ENCODE measurements around the gene KCNC3. TPM values are rescaled to one million over a fixed set of nuclear protein-coding genes. Genes with fewer than 3 reads are reported as not detected.

KCNC3 gene
- total and polyA plus RNA-seq, 2 experiments from 2014 or later, result 1.3 to 3.4 TPM

DNA sequence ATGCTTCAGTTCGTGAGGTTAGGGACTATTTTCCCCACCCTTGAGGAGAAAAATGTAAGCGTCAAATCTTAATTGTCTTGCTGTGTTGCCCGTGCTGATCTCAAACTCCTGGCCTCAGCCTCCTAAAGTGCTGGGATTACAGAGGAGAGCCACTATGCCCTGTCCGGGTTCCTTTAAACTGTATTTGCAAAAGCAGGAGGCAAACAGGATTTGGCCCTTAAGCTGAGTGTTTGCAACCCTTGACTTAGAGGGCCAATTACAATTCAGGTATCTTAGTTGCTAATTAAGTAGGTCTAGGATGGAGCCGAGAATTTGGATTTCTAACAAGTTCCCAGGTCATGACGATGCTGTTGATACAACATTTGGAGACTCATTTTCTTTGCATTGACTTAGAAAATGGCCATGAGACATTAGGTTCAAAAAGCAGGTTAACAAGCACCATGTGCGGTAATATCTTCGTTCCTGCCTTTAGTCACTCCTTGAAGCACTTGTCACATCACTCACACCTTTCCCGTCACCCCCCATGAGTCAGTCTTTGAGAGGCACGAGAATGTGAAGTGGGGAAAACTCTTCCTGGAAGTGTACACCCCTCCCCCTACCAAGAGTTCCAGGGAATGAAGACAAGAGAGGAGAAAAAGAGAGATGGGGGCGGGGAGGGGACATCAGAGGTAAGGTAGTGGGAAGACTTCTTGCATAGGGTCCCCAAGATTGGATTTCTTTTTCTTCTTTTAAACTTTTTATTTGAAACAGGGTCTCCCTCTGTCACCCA is 33.7 kb upstream of the KCNC3 start:
- no peak overlapping the region for H3K27ac Mint-ChIP-seq
- peaks cover 85% of the 10 kb centered on the region for H3K9me3 Mint-ChIP-seq
- H3K4me1 Mint-ChIP-seq, result no peaks in the 10 kb centered on the region
- TF ChIP-seq POLR2AphosphoS5 (IDR thresholded peaks at IDR 0.05; ENCODE audit: low read depth), result no peak
- no peak for TF ChIP-seq STAT1 (IDR thresholded peaks at IDR 0.05; ENCODE audit: unreplicated experiment)
- TF ChIP-seq, protein P1, sequence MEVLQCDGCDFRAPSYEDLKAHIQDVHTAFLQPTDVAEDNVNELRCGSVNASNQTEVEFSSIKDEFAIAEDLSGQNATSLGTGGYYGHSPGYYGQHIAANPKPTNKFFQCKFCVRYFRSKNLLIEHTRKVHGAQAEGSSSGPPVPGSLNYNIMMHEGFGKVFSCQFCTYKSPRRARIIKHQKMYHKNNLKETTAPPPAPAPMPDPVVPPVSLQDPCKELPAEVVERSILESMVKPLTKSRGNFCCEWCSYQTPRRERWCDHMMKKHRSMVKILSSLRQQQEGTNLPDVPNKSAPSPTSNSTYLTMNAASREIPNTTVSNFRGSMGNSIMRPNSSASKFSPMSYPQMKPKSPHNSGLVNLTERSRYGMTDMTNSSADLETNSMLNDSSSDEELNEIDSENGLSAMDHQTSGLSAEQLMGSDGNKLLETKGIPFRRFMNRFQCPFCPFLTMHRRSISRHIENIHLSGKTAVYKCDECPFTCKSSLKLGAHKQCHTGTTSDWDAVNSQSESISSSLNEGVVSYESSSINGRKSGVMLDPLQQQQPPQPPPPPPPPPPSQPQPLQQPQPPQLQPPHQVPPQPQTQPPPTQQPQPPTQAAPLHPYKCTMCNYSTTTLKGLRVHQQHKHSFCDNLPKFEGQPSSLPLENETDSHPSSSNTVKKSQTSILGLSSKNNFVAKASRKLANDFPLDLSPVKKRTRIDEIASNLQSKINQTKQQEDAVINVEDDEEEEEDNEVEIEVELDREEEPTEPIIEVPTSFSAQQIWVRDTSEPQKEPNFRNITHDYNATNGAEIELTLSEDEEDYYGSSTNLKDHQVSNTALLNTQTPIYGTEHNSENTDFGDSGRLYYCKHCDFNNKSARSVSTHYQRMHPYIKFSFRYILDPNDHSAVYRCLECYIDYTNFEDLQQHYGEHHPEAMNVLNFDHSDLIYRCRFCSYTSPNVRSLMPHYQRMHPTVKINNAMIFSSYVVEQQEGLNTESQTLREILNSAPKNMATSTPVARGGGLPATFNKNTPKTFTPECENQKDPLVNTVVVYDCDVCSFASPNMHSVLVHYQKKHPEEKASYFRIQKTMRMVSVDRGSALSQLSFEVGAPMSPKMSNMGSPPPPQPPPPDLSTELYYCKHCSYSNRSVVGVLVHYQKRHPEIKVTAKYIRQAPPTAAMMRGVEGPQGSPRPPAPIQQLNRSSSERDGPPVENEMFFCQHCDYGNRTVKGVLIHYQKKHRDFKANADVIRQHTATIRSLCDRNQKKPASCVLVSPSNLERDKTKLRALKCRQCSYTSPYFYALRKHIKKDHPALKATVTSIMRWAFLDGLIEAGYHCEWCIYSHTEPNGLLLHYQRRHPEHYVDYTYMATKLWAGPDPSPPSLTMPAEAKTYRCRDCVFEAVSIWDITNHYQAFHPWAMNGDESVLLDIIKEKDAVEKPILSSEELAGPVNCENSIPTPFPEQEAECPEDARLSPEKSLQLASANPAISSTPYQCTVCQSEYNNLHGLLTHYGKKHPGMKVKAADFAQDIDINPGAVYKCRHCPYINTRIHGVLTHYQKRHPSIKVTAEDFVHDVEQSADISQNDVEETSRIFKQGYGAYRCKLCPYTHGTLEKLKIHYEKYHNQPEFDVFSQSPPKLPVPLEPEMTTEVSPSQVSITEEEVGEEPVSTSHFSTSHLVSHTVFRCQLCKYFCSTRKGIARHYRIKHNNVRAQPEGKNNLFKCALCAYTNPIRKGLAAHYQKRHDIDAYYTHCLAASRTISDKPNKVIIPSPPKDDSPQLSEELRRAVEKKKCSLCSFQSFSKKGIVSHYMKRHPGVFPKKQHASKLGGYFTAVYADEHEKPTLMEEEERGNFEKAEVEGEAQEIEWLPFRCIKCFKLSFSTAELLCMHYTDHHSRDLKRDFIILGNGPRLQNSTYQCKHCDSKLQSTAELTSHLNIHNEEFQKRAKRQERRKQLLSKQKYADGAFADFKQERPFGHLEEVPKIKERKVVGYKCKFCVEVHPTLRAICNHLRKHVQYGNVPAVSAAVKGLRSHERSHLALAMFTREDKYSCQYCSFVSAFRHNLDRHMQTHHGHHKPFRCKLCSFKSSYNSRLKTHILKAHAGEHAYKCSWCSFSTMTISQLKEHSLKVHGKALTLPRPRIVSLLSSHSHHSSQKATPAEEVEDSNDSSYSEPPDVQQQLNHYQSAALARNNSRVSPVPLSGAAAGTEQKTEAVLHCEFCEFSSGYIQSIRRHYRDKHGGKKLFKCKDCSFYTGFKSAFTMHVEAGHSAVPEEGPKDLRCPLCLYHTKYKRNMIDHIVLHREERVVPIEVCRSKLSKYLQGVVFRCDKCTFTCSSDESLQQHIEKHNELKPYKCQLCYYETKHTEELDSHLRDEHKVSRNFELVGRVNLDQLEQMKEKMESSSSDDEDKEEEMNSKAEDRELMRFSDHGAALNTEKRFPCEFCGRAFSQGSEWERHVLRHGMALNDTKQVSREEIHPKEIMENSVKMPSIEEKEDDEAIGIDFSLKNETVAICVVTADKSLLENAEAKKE (CRISPR knock-in tag; IDR thresholded peaks at IDR 0.05), result no peak
- TF ChIP-seq, protein P2, sequence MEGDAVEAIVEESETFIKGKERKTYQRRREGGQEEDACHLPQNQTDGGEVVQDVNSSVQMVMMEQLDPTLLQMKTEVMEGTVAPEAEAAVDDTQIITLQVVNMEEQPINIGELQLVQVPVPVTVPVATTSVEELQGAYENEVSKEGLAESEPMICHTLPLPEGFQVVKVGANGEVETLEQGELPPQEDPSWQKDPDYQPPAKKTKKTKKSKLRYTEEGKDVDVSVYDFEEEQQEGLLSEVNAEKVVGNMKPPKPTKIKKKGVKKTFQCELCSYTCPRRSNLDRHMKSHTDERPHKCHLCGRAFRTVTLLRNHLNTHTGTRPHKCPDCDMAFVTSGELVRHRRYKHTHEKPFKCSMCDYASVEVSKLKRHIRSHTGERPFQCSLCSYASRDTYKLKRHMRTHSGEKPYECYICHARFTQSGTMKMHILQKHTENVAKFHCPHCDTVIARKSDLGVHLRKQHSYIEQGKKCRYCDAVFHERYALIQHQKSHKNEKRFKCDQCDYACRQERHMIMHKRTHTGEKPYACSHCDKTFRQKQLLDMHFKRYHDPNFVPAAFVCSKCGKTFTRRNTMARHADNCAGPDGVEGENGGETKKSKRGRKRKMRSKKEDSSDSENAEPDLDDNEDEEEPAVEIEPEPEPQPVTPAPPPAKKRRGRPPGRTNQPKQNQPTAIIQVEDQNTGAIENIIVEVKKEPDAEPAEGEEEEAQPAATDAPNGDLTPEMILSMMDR (conservative IDR thresholded peaks at IDR 0.05; ENCODE audit: low read depth in 2 of 2), result no peak
- TF ChIP-seq EZH2 (IDR thresholded peaks at IDR 0.05; ENCODE audit: low read depth, unreplicated experiment), result no peak
- TF ChIP-seq, protein P3, sequence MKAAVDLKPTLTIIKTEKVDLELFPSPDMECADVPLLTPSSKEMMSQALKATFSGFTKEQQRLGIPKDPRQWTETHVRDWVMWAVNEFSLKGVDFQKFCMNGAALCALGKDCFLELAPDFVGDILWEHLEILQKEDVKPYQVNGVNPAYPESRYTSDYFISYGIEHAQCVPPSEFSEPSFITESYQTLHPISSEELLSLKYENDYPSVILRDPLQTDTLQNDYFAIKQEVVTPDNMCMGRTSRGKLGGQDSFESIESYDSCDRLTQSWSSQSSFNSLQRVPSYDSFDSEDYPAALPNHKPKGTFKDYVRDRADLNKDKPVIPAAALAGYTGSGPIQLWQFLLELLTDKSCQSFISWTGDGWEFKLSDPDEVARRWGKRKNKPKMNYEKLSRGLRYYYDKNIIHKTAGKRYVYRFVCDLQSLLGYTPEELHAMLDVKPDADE (IDR thresholded peaks at IDR 0.05), result no peak
- TF ChIP-seq EZH2phosphoT487 (IDR thresholded peaks at IDR 0.05; ENCODE audit: unreplicated experiment), result no peak
- TF ChIP-seq CREB1 (CRISPR knock-in tag; IDR thresholded peaks at IDR 0.05; ENCODE audit: low read depth), result no peak
- TF ChIP-seq JUNB (IDR thresholded peaks at IDR 0.05; ENCODE audit: unreplicated experiment), result no peak
- TF ChIP-seq ZNF331 (CRISPR knock-in tag; IDR thresholded peaks at IDR 0.05; ENCODE audit: low read depth), result no peak
- TF ChIP-seq, protein P4, sequence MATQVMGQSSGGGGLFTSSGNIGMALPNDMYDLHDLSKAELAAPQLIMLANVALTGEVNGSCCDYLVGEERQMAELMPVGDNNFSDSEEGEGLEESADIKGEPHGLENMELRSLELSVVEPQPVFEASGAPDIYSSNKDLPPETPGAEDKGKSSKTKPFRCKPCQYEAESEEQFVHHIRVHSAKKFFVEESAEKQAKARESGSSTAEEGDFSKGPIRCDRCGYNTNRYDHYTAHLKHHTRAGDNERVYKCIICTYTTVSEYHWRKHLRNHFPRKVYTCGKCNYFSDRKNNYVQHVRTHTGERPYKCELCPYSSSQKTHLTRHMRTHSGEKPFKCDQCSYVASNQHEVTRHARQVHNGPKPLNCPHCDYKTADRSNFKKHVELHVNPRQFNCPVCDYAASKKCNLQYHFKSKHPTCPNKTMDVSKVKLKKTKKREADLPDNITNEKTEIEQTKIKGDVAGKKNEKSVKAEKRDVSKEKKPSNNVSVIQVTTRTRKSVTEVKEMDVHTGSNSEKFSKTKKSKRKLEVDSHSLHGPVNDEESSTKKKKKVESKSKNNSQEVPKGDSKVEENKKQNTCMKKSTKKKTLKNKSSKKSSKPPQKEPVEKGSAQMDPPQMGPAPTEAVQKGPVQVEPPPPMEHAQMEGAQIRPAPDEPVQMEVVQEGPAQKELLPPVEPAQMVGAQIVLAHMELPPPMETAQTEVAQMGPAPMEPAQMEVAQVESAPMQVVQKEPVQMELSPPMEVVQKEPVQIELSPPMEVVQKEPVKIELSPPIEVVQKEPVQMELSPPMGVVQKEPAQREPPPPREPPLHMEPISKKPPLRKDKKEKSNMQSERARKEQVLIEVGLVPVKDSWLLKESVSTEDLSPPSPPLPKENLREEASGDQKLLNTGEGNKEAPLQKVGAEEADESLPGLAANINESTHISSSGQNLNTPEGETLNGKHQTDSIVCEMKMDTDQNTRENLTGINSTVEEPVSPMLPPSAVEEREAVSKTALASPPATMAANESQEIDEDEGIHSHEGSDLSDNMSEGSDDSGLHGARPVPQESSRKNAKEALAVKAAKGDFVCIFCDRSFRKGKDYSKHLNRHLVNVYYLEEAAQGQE (IDR thresholded peaks at IDR 0.05; ENCODE audit: unreplicated experiment), result no peak
- no peak for TF ChIP-seq ZNF114 (CRISPR knock-in tag; IDR thresholded peaks at IDR 0.05)
- H3K4me2 ChIP-seq, result no peak overlapping the region
- H4K20me1 ChIP-seq (replicated peaks; ENCODE audit: insufficient read depth), result no peaks in the 10 kb centered on the region
- DNase-seq (ENCODE audit: low spot score), result no peak
- H3F3A ChIP-seq (replicated peaks; ENCODE audit: low read depth), result no peaks in the 10 kb centered on the region
- ATAC-seq, result no peak
- peaks cover 30% of the 10 kb centered on the region for H3K36me3 Mint-ChIP-seq (ENCODE audit: low read depth)
- H3K4me3 ChIP-seq, result no peak overlapping the region
- H2AFZ ChIP-seq, result no peak overlapping the region
- peaks cover 4% of the 10 kb centered on the region for H3K27me3 Mint-ChIP-seq (ENCODE audit: insufficient read depth, low read depth, poor library complexity)
- no peaks in the 10 kb centered on the region for H3K36me3 ChIP-seq (ENCODE audit: insufficient read depth)
- 0 out of 2 replicates have a peak, but pooled peaks cover 3% of the 10 kb centered on the region for H3K9me2 ChIP-seq (ENCODE audit: insufficient read depth)
- H3K27me3 ChIP-seq (ENCODE audit: insufficient read depth), result no peaks in the 10 kb centered on the region
- no peak overlapping the region for H3K27ac ChIP-seq (ENCODE audit: low read depth)
- H3K4me3 Mint-ChIP-seq, result no peak overlapping the region
- H3K4me1 ChIP-seq (ENCODE audit: insufficient read depth), result no peaks in the 10 kb centered on the region
- no peaks in the 10 kb centered on the region for H3K79me2 ChIP-seq (replicated peaks; ENCODE audit: insufficient read depth)
